D721Med (cell line): Measurements from ENCODE around the gene UTF1.

Source experiments
- DNase-seq: peaks from one replicate; pipeline ENCODE4 v3.0.0; 2011; ENCODE audit warnings: low spot score; ENCODE audit not compliant: insufficient read length
- FAIRE-seq: peaks from 2 replicates; lab custom pipeline; 2011; peaks lifted over from hg19 to GRCh38; lab: Jason Lieb, UNC
- CTCF ChIP-seq: IDR thresholded peaks from 2 replicates; pipeline ENCODE4 v1.5.1; 2012; ENCODE audit warnings: mild to moderate bottlenecking, control low read depth; ENCODE audit not compliant: insufficient read depth; ENCODE audit errors: missing control alignments

Gene UTF1

DNA sequence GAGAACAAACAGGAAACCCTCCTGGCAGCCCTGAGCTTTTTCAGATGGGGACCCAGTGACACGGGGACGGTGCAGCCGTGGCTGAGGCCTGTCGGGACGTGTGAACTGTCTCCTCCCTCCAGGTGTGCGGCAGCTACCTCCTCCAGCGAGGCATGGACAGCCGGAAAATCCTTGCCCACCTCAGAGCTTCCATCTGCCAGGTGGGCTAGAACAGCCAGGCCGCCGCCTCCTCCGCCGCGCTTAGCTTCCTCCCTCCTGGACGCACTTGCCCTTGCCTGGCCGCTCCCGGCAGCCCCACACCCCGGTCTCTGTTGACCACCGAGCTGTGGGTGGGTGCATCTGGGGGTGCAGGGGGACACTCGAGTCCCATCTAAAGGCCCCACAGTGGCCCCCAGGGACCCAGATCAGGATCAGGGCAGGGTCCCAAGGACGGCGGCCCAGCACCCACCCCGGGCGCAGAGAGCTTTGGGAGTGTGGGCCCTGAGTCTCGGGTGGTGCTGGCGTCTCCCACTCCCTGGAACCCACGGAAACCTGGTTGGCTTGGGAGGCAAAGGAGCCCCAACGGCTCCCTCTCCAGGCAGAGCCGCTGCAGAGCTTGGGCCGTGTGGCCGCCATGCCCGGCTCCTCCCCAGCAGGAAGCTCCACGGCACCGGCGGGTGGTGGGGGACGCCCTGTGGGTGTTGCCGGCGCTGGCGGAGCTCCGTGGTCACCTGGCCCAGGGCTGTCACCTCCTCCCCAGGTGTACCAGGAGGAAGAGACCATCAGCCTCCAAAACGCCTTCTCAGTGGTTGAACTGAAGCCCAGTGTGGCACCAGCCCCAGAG, 32.9 kb upstream of the UTF1 start:
- TF ChIP-seq CTCF = no peak
- FAIRE-seq (no peak), DNase-seq (no peak)

DNA sequence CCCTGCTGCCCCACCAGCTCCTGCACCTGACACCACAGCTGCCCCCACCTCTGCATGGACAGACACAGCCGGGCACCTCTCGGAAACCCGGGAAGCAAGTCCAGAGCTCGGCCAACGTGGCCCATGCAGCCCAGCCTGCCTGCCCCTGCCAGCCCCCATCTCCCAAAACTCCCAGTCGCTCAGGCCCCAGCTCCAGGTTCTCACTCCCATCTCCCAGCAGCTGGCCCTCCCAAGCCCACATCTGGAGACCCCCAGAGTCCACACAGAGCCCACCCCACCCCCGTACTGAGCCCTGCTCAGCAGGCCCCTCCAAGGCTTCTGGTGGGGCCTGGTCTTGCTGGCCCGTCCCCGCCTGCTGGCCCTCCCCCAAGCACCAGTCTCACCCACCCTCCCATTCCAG, 32.2 kb upstream of the UTF1 start:
- TF ChIP-seq CTCF = no peak
- no peak for FAIRE-seq
- DNase-seq = no peak

DNA sequence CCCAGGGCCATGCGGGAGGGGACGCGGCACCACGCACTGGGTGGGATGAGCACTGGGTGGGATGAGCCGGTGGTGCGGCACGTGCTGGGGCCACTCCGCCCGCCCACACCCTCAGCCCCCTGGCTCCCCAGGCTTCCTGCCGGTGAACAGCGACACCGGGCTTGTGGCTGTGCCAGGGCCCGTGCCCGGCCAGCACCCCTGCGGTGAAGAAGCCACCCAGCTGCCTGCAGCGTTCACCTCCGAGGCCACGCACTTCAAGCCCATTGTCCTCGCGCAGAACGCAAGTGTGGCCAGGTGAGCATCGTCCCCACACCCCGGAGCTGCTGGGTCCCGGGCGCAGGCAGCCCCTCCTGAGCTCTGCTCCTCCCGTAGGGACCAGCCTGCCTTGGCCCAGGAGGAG, 31.8 kb upstream of the UTF1 start:
- DNase-seq = no peak
- FAIRE-seq = no peak
- TF ChIP-seq CTCF = no peak

GRCh38 chr10:133198621-133199487, 31.2 kb upstream of the UTF1 start:
- DNase-seq = no peak
- FAIRE-seq = no peak
- no peak for TF ChIP-seq CTCF

DNA sequence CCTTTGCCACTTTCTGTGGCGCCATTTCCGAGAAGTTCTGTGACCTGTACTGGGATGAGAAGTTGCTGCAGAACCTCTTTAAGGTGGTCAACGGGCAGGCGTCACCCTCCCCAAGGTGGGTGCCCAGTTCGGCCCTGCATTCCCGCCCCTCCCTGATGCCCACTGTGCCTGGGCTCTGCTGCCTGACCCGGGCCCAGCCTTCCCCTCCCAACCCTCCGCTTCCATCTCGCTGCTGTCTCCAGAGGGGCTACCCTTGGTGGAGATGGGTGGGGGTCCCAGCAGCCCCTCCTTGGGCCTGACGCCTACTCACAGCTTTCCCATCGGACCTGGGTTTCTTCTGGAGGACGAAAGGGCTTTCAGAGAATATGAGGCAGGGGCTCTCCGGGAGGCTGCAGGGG, 30.5 kb upstream of the UTF1 start:
- FAIRE-seq (no peak), DNase-seq (no peak)
- TF ChIP-seq CTCF = no peak

DNA sequence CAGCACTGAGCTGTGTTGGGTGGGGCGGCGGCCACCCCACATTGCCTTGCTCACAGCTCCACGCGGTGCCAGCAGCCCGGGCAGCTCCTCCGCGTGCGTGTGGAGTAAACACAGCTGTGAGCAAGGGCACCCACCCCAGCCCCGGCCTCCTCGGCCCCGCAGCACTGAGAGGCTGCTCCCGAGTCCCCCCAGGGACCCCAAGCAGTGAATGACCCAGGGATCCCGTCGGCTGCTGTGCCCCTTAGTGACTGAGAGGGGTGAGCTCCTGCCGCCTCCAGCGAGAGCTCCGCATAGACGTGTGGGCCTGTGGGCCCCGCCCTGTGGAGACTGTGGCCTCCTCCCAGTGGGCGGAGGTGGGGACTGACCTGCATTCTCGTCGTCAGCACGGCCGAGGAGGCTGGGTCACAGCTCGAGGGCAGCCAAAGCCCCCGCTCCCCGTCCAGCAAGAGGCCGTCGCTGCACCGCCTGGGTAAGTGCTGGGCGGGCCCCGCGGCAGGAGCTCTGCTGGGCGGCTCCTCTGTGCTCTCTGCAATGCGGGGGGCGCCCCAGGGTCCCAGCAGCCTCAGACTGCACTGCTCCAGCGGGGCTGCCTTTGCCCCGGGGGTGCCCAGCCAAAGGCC, 29.9 kb upstream of the UTF1 start:
- DNase-seq (no peak), FAIRE-seq (no peak)
- TF ChIP-seq CTCF = no peak
